ENCODE results near the gene DENND4C.

- TF ChIP-seq CTCF (IDR thresholded peaks at IDR 0.05; ENCODE audit: borderline replicate concordance, extremely low read depth, low read length, poor library complexity, severe bottlenecking), result no peak
- no peak for TF ChIP-seq EZH2 (IDR thresholded peaks at IDR 0.05; ENCODE audit: borderline replicate concordance, low read depth, low read length, severe bottlenecking)
Observed at GRCh38 chr9:19209188-19209587, 21.3 kb upstream of the DENND4C start.

Measured in DND-41 (cell line).